OCI-LY1 (cell line): Measurements from ENCODE around the gene RHBDL3.

ENCODE experiments used
- CTCF ChIP-seq: fragments of 200-600 bp; sonication (generic), shearing (Covaris generic); IDR thresholded peaks from 2 replicates; pipeline ENCODE4 v1.5.1; 2017; ENCODE audit warnings: mild to moderate bottlenecking, antibody characterized with exemption, low read length, moderate library complexity, mixed read lengths
- EZH2 ChIP-seq: fragments of 200-600 bp; sonication (generic), shearing (Covaris generic); IDR thresholded peaks from 2 replicates; pipeline ENCODE4 v1.8.0; 2017; ENCODE audit warnings: borderline replicate concordance, mixed run types, mild to moderate bottlenecking, antibody characterized with exemption, low read length, moderate library complexity, mixed read lengths

GRCh38 chr17:32315171-32315570 lies 49.5 kb downstream of the RHBDL3 start:
- no peak for TF ChIP-seq CTCF
- no peak for TF ChIP-seq EZH2
